ENCODE measurements around the gene GLRX.

DNA sequence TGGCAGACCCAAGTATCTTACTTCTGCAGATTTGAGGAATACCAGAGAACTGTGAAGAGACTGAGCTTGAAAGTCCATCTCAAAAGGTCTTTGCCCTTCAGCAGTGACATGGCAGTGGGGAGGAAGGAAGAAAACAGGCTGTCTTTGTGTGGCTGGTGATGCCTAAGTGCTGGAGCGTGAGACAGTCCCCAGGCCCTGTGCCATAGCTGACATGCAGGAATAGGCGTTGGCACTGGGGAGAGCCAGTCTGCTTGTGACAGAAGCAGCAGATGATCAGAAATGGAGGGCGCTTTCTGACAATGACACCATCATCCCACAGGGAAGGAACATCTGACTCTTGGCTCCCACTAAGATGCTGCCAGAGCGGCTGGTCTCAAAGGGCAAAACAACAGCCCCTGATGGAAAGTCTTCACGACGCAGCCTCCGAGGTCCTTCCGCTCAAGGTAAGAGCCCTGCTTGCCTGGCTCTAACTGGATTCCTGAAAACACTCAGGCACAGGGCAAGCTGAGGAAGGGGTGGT, 15.5 kb upstream of the GLRX start:
- TF ChIP-seq EZH2 (IDR thresholded peaks at IDR 0.05; ENCODE audit: borderline replicate concordance, low read depth, low read length, poor library complexity, severe bottlenecking) (no peak), CTCF (conservative IDR thresholded peaks at IDR 0.05; ENCODE audit: low read depth, low read length) (no peak)

All from A673 (cell line).